Gastroesophageal sphincter (tissue), 3 donors: ENCODE results near the gene RNLS.

Experiments
- CTCF ChIP-seq, 4 experiments: fragments of 200-600 bp in 2 of 4; fragments of 450-650 bp in 2 of 4; sonication (generic) in 1 of 4; IDR thresholded peaks; one replicate each; pipeline ENCODE4 v1.5.1; 2017 to 2019; ENCODE audit warnings: antibody characterized with exemption in 4 of 4, mild to moderate bottlenecking in 2 of 4, moderate library complexity in 2 of 4
- POLR2A ChIP-seq, 2 donors: fragments of 450-650 bp; IDR thresholded peaks; one replicate each; pipeline ENCODE4 v1.6.1; 2017; ENCODE audit warnings: antibody characterized with exemption in 2 of 2, mild to moderate bottlenecking in 2 of 2, moderate library complexity in 1 of 2

- no peak for TF ChIP-seq CTCF (IDR thresholded peaks at IDR 0.05)
- TF ChIP-seq POLR2A (IDR thresholded peaks at IDR 0.05), result no peak
Observed at GRCh38 chr10:88592381-88592780, 9.3 kb upstream of the RNLS start.
